GM18520 (cell line): Measurements from ENCODE around the gene EPHA10.

Experiments
- ATAC-seq: cut with Tn5 transposase; IDR thresholded peaks from one replicate; pipeline ENCODE4 v1.9.1; 2021; ENCODE audit not compliant: unreplicated experiment

EPHA10 gene

DNA sequence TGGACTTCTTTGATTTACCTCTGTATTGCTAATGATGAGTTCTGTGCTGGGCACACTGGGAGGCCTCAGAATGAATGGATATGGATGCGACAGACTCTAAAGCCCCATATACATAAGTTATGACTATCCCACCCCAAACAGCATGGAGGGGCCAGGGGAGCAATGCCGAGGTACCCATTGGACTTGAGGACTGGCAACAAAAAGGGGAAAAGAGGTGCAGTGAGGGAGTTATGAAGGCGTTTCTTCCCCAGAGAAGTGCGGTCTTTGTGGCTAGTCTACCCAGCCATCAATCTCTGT lies 87.8 kb downstream of the EPHA10 start:
- no peak for ATAC-seq

DNA sequence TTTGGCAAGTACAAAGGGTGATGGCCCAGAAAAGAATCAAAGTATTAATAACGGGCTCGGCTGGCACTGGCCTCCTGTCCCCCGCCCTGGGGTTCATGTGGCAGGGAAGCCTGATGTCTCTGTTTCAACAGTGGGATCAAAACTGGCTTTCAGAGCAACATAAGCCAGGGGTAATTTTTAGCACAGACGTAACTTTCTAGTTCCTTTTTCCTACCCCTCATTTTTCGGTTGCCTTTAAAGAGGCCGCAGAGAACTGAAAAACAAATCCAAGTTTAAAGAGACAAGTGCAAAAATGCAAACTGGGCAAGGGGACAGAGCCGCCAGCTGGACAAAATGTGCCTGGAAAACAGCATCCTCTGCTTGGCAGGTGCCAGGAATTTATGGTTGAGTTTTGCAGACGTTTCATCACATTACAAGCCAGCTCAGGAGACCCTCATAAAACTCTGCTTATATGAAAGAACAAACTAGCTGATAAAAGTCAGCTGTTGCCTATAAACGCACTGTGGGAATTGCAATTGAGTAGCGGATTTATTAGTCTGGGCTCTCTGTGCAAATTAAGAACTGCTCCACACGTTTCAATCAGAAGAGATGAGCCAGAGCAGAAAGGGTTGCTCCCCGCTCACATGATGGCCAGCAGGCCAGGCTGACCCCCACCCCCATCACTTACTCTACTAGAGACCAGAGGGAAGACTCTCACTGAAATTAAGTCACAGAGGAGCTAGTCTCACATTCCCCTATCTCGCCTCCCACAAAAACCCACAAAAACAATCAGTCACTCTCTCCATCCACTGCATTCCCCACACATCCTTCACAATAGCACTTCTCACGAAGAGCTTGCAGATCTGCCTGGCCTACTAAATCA lies 88.4 kb downstream of the EPHA10 start:
- ATAC-seq = no peak

DNA sequence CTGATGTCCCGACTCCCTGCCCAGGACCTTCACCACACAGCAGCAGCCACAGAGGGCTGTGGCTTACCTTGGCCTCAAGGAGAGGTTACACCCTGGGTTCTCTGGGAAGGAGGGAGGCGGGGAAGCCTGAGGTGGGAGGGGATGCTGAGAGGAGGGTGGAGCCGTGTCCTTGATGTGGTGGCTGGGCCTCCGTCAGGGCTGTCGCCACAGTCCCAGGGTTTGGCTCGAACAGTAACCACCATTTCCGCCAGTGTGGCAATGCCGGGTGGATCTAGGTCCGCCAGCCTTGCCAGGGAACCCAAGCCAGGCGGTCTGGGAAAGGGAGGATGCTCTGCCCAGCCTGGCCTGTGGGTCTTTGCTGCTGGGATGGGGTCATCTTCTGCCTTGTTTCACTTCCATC lies 91.0 kb downstream of the EPHA10 start:
- ATAC-seq = no peak

GRCh38 chr1:37672136-37672870 lies 92.6 kb downstream of the EPHA10 start:
- ATAC-seq = no peak

GRCh38 chr1:37671261-37671660 lies 93.7 kb downstream of the EPHA10 start:
- no peak for ATAC-seq

- ATAC-seq = no peak
These were observed 94.8 kb downstream of the EPHA10 start for GRCh38 chr1:37670133-37670532.

DNA sequence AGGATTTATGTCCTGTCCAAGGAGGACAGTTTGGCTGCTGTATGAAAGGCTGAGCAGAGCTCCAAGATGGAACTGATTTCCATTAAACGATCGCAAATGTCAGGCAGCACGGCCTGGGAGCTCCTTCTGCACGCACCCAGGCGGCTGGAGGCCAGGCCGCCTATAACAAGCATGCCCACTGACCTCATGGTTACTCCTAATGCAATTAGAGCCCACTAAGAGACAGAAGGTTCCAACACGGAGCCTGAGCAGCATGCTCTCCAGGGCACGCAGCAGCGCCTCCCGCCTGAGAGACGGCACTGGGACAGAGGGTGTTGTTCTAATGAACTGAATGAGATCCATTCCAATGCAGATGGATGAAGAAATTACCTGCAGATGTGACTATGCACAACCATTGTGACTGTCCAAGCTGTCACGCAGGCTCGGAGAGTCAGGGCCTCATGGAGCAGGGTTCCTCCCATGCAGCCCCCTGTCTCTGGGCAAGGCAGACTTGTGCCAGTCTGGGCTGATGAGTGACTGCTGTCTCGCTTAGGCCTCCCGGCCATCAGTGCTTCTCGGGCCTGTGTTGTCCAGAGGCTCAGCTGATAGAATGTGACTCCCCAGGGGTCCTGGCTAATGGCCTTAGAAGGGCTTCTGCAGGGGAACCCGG lies 97.8 kb downstream of the EPHA10 start:
- ATAC-seq = no peak

DNA sequence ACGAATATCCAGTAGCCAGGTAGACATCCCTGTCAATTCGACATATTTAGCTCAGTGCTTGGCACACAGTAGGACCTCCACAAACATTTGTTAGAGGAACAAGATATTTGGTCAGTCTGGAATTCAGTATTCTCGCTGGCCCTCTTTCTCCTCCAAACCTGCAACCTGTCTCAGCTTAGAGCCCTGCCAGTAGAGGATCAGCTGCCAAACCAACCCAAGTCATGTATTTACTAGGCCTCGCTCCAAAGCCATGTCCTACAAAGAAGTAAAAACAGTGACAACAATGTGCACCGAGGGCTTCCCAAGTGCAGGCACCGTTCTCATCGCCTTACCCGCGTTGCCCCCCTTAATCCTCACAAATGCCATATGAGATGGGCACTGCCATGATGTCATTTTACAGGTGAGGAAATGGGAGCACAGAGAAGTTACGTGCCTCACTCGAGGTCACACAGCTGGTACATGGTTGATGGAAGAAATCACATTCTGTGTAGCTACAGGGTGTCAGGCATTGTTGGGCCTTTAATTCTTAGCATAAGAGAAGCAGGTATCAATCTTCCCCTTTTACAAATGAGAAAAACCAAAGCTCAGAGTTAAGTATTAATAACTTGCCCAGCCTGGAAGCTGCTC lies 98.6 kb downstream of the EPHA10 start:
- ATAC-seq = no peak
